H9 (cell line): ENCODE measurements around the gene CPD. TPM values are rescaled to one million over a fixed set of nuclear protein-coding genes. Genes with fewer than 3 reads are reported as not detected.

Experiments
- DNase-seq: peaks from one replicate; pipeline ENCODE4 v3.0.0-alpha.2; 2017
- H2AFZ ChIP-seq: one replicate; pipeline ENCODE4 v1.6.1; 2013; ENCODE audit warnings: mild to moderate bottlenecking, low read length, control low read depth, moderate library complexity
- H2AK5ac ChIP-seq: 2 replicates; pipeline ENCODE4 v1.6.1; 2013; ENCODE audit warnings: low read length, control low read depth, mixed read lengths; ENCODE audit not compliant: insufficient read length
- H2BK120ac ChIP-seq: one replicate; pipeline ENCODE4 v1.6.1; 2013; ENCODE audit warnings: low read depth, mild to moderate bottlenecking, low read length, control low read depth, inconsistent platforms; ENCODE audit not compliant: poor library complexity, severe bottlenecking
- H2BK12ac ChIP-seq: 2 replicates; pipeline ENCODE4 v1.6.1; 2013; ENCODE audit warnings: low read length, control low read depth, mixed read lengths, low read depth; ENCODE audit not compliant: insufficient read length
- H2BK15ac ChIP-seq: 2 replicates; pipeline ENCODE4 v1.6.1; 2013; ENCODE audit warnings: low read depth, low read length, control low read depth
- H2BK20ac ChIP-seq: one replicate; pipeline ENCODE4 v1.6.1; 2013; ENCODE audit warnings: low read depth, mild to moderate bottlenecking, low read length, control low read depth, inconsistent platforms; ENCODE audit not compliant: poor library complexity, severe bottlenecking
- H2BK5ac ChIP-seq: 2 replicates; pipeline ENCODE4 v1.6.1; 2013; ENCODE audit warnings: low read length, control low read depth, mixed read lengths; ENCODE audit not compliant: insufficient read length
- H3K14ac ChIP-seq: 2 replicates; pipeline ENCODE4 v1.6.1; 2013; ENCODE audit warnings: low read length, control low read depth; ENCODE audit not compliant: insufficient read depth
- H3K18ac ChIP-seq: 2 replicates; pipeline ENCODE4 v1.6.1; 2013; ENCODE audit warnings: low read depth, mild to moderate bottlenecking, mixed read lengths, low read length, control low read depth; ENCODE audit not compliant: insufficient read length
- H3K23ac ChIP-seq: 2 replicates; pipeline ENCODE4 v1.6.1; 2013; ENCODE audit warnings: low read length, control low read depth, mixed read lengths, low read depth; ENCODE audit not compliant: insufficient read length
- H3K23me2 ChIP-seq: 2 replicates; pipeline ENCODE4 v1.6.1; 2013; ENCODE audit warnings: low read depth, mild to moderate bottlenecking, mixed read lengths, low read length, control low read depth; ENCODE audit not compliant: insufficient read length, poor library complexity, severe bottlenecking
- H3K27ac ChIP-seq: 2 replicates; pipeline ENCODE4 v1.5.1; 2013; ENCODE audit warnings: low read length, control low read depth, mixed read lengths, low read depth; ENCODE audit not compliant: insufficient read length
- H3K27me3 ChIP-seq: 2 replicates; pipeline ENCODE4 v1.6.1; 2013; ENCODE audit warnings: low read length, control low read depth, inconsistent platforms; ENCODE audit not compliant: insufficient read depth
- H3K4ac ChIP-seq: 2 replicates; pipeline ENCODE4 v1.6.1; 2013; ENCODE audit warnings: low read depth, mild to moderate bottlenecking, control low read depth, inconsistent platforms, low read length, moderate library complexity
- H3K4me1 ChIP-seq: 2 replicates; pipeline ENCODE4 v1.6.1; 2013; ENCODE audit warnings: low read length, control low read depth, inconsistent platforms; ENCODE audit not compliant: insufficient read depth
- H3K4me2 ChIP-seq: 2 replicates; pipeline ENCODE4 v1.6.1; 2013; ENCODE audit warnings: low read length, control low read depth, mixed read lengths; ENCODE audit not compliant: insufficient read length, insufficient read depth
- H3K56ac ChIP-seq: 2 replicates; pipeline ENCODE4 v1.6.1; 2013; ENCODE audit warnings: low read depth, mild to moderate bottlenecking, mixed read lengths, low read length, control low read depth; ENCODE audit not compliant: insufficient read length
- H3K79me1 ChIP-seq: 2 replicates; pipeline ENCODE4 v1.6.1; 2013; ENCODE audit warnings: low read depth, mild to moderate bottlenecking, moderate library complexity, low read length, control low read depth, inconsistent platforms; ENCODE audit not compliant: insufficient read depth, poor library complexity, severe bottlenecking
- H3K79me2 ChIP-seq: 2 replicates; pipeline ENCODE4 v1.6.1; 2013; ENCODE audit warnings: low read length, control low read depth, inconsistent platforms; ENCODE audit not compliant: insufficient read depth
- H3K9ac ChIP-seq: 2 replicates; pipeline ENCODE4 v1.6.1; 2013; ENCODE audit warnings: low read length, control low read depth, mixed read lengths; ENCODE audit not compliant: insufficient read length; ENCODE audit errors: extremely low read depth
- H3K9me3 ChIP-seq: one replicate; pipeline ENCODE4 v1.6.1; 2013; ENCODE audit warnings: low read depth, low read length, inconsistent platforms; ENCODE audit not compliant: control insufficient read depth
- H3T11ph ChIP-seq: one replicate; pipeline ENCODE4 v1.6.1; 2013; ENCODE audit warnings: mild to moderate bottlenecking, low read length, control low read depth, inconsistent platforms
- H4K20me1 ChIP-seq: one replicate; pipeline ENCODE4 v1.6.1; 2013; ENCODE audit not compliant: control insufficient read depth, insufficient read length, insufficient read depth
- H4K5ac ChIP-seq: 2 replicates; pipeline ENCODE4 v1.6.1; 2013; ENCODE audit warnings: low read depth, mild to moderate bottlenecking, mixed read lengths, low read length, control low read depth; ENCODE audit not compliant: insufficient read length
- H4K8ac ChIP-seq: replicated peaks from 2 replicates; pipeline ENCODE4 v1.6.1; 2013; ENCODE audit warnings: low read length, control low read depth, mixed read lengths, low read depth; ENCODE audit not compliant: insufficient read length
- H4K91ac ChIP-seq: 2 replicates; pipeline ENCODE4 v1.6.1; 2013; ENCODE audit warnings: low read depth, mild to moderate bottlenecking, moderate library complexity, mixed read lengths, low read length, control low read depth; ENCODE audit not compliant: insufficient read length
- H3K27ac Mint-ChIP-seq, 3 experiments: 2 replicates in 2 of 3; 3 replicates in 1 of 3; pipeline ENCODE4 v1.8.0; 2020 to 2021; ENCODE audit warnings: mixed read lengths in 3 of 3, mild to moderate bottlenecking in 1 of 3, moderate library complexity in 1 of 3
- H3K27me3 Mint-ChIP-seq: 2 replicates; pipeline ENCODE4 v1.8.0; 2021; ENCODE audit warnings: low read depth, mild to moderate bottlenecking, moderate library complexity, mixed read lengths
- H3K36me3 Mint-ChIP-seq, 3 experiments: 2 replicates in 2 of 3; 3 replicates in 1 of 3; pipeline ENCODE4 v1.8.0; 2020 to 2021; ENCODE audit warnings: low read depth in 3 of 3, mixed read lengths in 3 of 3; ENCODE audit not compliant: insufficient read depth in 1 of 3
- H3K4me1 Mint-ChIP-seq, 2 experiments: 2 replicates each; pipeline ENCODE4 v1.8.0; 2020; ENCODE audit warnings: mixed read lengths in 2 of 2
- H3K4me3 Mint-ChIP-seq, 2 experiments: 2 replicates in 1 of 2; 3 replicates in 1 of 2; pipeline ENCODE4 v1.8.0; 2020 to 2021; ENCODE audit warnings: mild to moderate bottlenecking in 2 of 2, mixed read lengths in 2 of 2, moderate library complexity in 1 of 2
- H3K9me3 Mint-ChIP-seq, 2 experiments: 2 replicates in 1 of 2; 3 replicates in 1 of 2; pipeline ENCODE4 v1.8.0; 2020; ENCODE audit warnings: mild to moderate bottlenecking in 2 of 2, mixed read lengths in 2 of 2, moderate library complexity in 1 of 2
- CTCF ChIP-seq: fragments of 200-600 bp; sonication (generic); conservative IDR thresholded peaks from 3 replicates; pipeline ENCODE4 v1.8.0; 2021; ENCODE audit warnings: antibody characterized with exemption, mild to moderate bottlenecking
- WGBS: extraction: QIAGEN DNeasy Blood & Tissue Kit; methylation state at CpG from one replicate; pipeline ENCODE4 v1.1.7; 2013; ENCODE audit warnings: missing lambda C conversion rate, low lambda C conversion rate, mixed read lengths; ENCODE audit not compliant: insufficient read length; ENCODE audit errors: extremely low coverage; 5-methylcytosine and 5-hydroxymethylcytosine counted together
- total RNA-seq: library from RNA; stranded (reverse); gene quantifications from 2 replicates; pipeline ENCODE4 v1.2.1, GENCODE V29; 2021

Gene CPD
- total RNA-seq, 1 experiment from 2014 or later, result 47.0 TPM

- Histone ChIP-seq H3K9ac (no peak overlapping the region), H3K4me2 (no peak overlapping the region), H3K9me3 (no peaks in the 10 kb centered on the region), H4K91ac (no peak overlapping the region), H3K27ac (no peak overlapping the region), H4K5ac (no peak overlapping the region), H3K79me1 (no peaks in the 10 kb centered on the region), H3K79me2 (no peaks in the 10 kb centered on the region; the same call in 1 of the 2 replicates), H2BK120ac (no peak overlapping the region), H3K23ac (no peak overlapping the region), H2AK5ac (no peak overlapping the region), H3K4me1 (no peaks in the 10 kb centered on the region), H2BK15ac (no peak overlapping the region), H4K8ac (no peak overlapping the region), H3K56ac (no peak overlapping the region), H3K18ac (no peak overlapping the region), H2BK20ac (no peak overlapping the region), H2BK5ac (no peak overlapping the region), H2AFZ (no peak overlapping the region), H4K20me1 (no peaks in the 10 kb centered on the region), H3T11ph (no peak overlapping the region), H3K23me2 (no peaks in the 10 kb centered on the region), H3K27me3 (no peaks in the 10 kb centered on the region), H3K14ac (no peak overlapping the region), H2BK12ac (no peak overlapping the region), H3K4ac (no peak overlapping the region)
- Mint-ChIP-seq H3K4me3 (no peak overlapping the region), H3K27ac (no peak overlapping the region), H3K9me3 (no peaks in the 10 kb centered on the region), H3K4me1 (peaks cover 4 to 5% of the 10 kb centered on the region in 2 experiments), H3K27me3 (peaks cover 1% of the 10 kb centered on the region; the same call in 1 of the 2 replicates), H3K36me3 (peaks cover 0 to 7% (median 0%) of the 10 kb centered on the region in 3 experiments; a peak in 3 of 7 replicates)
- WGBS, result no CpG with 5 or more reads among the region's 4 CpGs
- DNase-seq, result no peak
- TF ChIP-seq CTCF, result no peak
Measured at GRCh38 chr17:30413109-30413508, 34.4 kb downstream of the CPD start.
